Neutrophil (primary cell): ENCODE data around the gene UROC1.

Experiments used
- H3K27ac ChIP-seq: fragments of 200-600 bp; sonication (generic); 2 replicates; pipeline ENCODE4 v1.5.1; 2016; ENCODE audit warnings: mild to moderate bottlenecking, moderate library complexity
- H3K27me3 ChIP-seq: fragments of 200-600 bp; sonication (generic); 2 replicates; pipeline ENCODE4 v1.6.0; 2016; ENCODE audit warnings: mild to moderate bottlenecking
- H3K36me3 ChIP-seq: fragments of 200-600 bp; sonication (generic); 2 replicates; pipeline ENCODE4 v1.5.1; 2017
- H3K4me1 ChIP-seq, 2 experiments: fragments of 200-600 bp in 1 of 2; sonication (generic) in 1 of 2; 1 replicate in 1 of 2; 2 replicates in 1 of 2; pipeline versions ENCODE4 v1.5.1 to v1.6.1; 2013 to 2016; ENCODE audit warnings: low read depth in 1 of 2, low read length in 1 of 2, mild to moderate bottlenecking in 1 of 2, moderate library complexity in 1 of 2; ENCODE audit not compliant: control insufficient read depth in 1 of 2, insufficient read depth in 1 of 2
- H3K4me3 ChIP-seq, 2 experiments: fragments of 200-600 bp in 1 of 2; sonication (generic) in 1 of 2; 1 replicate in 1 of 2; 2 replicates in 1 of 2; pipeline ENCODE4 v1.5.1; 2013 to 2016; ENCODE audit warnings: low read depth in 1 of 2, low read length in 1 of 2, mild to moderate bottlenecking in 1 of 2, moderate library complexity in 1 of 2
- H3K9me3 ChIP-seq: fragments of 200-600 bp; sonication (generic); 2 replicates; pipeline ENCODE4 v1.5.1; 2016
- CTCF ChIP-seq: fragments of 200-600 bp; sonication (generic); IDR thresholded peaks from 2 replicates; pipeline ENCODE4 v1.5.1; 2016; ENCODE audit warnings: antibody characterized with exemption

The UROC1 gene

DNA sequence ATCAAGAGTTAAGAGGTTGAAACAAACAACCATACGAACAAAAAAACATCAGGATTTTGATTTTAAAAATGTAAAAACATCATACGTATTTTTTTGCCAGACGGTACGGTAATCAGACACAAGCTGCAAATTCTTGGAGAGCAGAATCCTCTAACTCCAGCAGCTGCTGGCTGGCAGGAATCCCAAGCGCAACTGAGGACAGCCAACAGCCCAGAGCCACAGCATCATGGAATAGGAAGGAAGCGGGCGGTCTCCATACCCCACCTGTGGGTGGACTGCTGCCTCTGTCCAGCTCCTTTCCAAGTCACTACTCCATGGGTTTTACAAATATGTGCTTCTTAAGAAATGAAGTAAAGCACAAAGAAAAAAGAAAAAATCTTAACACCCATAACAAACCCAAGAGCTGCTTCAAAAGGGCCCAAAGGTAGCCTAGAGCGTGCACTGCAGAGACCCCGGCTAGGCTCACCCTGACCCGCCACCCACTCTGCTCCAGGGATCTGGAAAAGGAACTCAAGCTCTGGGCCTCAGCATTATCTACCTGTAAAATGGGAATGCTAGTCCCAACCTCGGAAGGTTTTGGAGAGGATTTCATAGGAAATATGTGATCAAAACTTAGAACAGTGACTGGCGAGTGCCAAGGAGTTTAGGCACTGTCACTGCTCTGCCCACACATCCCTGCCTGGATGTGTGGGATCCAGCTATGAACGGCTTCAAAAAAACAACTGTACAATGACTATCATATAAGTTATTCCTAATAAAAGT lies 75.3 kb downstream of the UROC1 start:
- Histone ChIP-seq H3K36me3 (peaks cover 93% of the 10 kb centered on the region), H3K4me1 (no peaks in the 10 kb centered on the region), H3K27ac (no peak overlapping the region), H3K4me3 (no peak overlapping the region), H3K9me3 (no peaks in the 10 kb centered on the region), H3K27me3 (no peaks in the 10 kb centered on the region)
- no peak for TF ChIP-seq CTCF

GRCh38 chr3:126441256-126441880 lies 76.2 kb downstream of the UROC1 start:
- H3K36me3 ChIP-seq: peaks cover 97% of the 10 kb centered on the region
- no peaks in the 10 kb centered on the region for H3K27me3 ChIP-seq
- no peaks in the 10 kb centered on the region for H3K4me1 ChIP-seq
- H3K27ac ChIP-seq: no peak overlapping the region
- H3K4me3 ChIP-seq: no peak overlapping the region
- TF ChIP-seq CTCF: no peak
- no peaks in the 10 kb centered on the region for H3K9me3 ChIP-seq

- H3K4me3 ChIP-seq: no peak overlapping the region
- H3K27ac ChIP-seq: no peak overlapping the region
- H3K27me3 ChIP-seq: no peaks in the 10 kb centered on the region
- H3K36me3 ChIP-seq: peaks cover 97% of the 10 kb centered on the region
- no peak for TF ChIP-seq CTCF
- no peaks in the 10 kb centered on the region for H3K4me1 ChIP-seq
- no peaks in the 10 kb centered on the region for H3K9me3 ChIP-seq
Observed at GRCh38 chr3:126440709-126440995, 76.9 kb downstream of the UROC1 start.

DNA sequence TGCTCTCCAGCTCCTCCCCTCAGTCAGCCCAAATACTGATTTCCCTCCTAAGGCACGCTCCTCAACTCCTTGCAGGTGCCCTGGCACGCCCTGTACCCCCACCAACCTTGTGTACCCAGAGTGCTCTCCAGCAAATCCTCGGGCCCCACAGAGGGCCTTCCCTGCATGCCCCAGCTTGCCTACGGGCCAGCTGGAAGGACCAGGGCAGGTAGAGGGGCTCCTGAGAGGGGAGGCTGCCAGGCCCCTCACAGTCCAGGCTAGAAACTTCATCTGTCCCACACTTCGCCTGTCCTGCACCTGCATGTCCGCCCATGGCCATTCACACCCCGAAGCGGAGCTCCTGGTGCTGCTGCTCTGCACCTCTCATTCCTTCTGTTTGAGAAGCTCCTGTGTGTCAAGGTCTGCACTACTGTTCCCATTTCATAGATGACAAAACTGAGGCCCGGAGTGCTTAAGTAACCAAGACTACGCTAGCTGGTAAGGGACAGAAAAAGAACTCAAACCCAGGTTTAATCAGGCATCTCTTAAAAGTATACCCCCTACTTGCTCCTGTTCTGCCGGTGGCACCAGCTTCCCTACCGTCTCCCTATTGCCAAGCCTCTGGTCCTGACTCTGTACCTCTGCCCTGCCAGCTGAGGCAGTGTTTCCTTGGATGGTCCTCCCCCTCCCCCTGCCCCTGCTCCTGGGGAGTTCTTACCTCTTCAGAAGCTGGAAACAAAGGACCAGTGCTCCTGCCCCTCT lies 77.4 kb downstream of the UROC1 start:
- TF ChIP-seq CTCF: no peak
- no peaks in the 10 kb centered on the region for H3K27me3 ChIP-seq
- no peak overlapping the region for H3K4me3 ChIP-seq
- H3K27ac ChIP-seq: no peak overlapping the region
- H3K9me3 ChIP-seq: no peaks in the 10 kb centered on the region
- H3K36me3 ChIP-seq: peaks cover 97% of the 10 kb centered on the region
- no peaks in the 10 kb centered on the region for H3K4me1 ChIP-seq

- H3K27me3 ChIP-seq: no peaks in the 10 kb centered on the region
- H3K4me3 ChIP-seq: no peak overlapping the region
- H3K9me3 ChIP-seq: no peaks in the 10 kb centered on the region
- H3K36me3 ChIP-seq: peaks cover 97% of the 10 kb centered on the region
- H3K4me1 ChIP-seq: no peaks in the 10 kb centered on the region
- no peak overlapping the region for H3K27ac ChIP-seq
- no peak for TF ChIP-seq CTCF
Observed at GRCh38 chr3:126439346-126439967, 78.1 kb downstream of the UROC1 start.
